Heart left ventricle (tissue), 13 donors: ENCODE results near the gene SMIM12.

Experiments
- POLR2A ChIP-seq, 2 donors: fragments of 450-650 bp; IDR thresholded peaks; one replicate each; pipeline ENCODE4 v1.6.1; 2017; ENCODE audit warnings: antibody characterized with exemption in 2 of 2, mild to moderate bottlenecking in 2 of 2, moderate library complexity in 2 of 2
- TF ChIP-seq, protein P1 (sequence below), 12 donors: fragments of 200-600 bp; sonication (generic) in 4 of 12; IDR thresholded peaks; one replicate each; pipeline versions ENCODE4 v1.5.0 to v1.8.0; 2018 to 2022; ENCODE audit warnings: antibody characterized with exemption in 12 of 12, mild to moderate bottlenecking in 5 of 12
- donor health status: ischemic (EF 13 %, LVEDD 7.1; RV severe dilation, severe dysfunction).
- donor health status: DM: no; HTN: yes; CAD: no.
- donor health status: DM: no; HTN: no; CAD: no.
- donor health status: ischemic (EF 25% LVEDD 6.9; RV normal size, moderate dysfunction).
- donor health status: ischemic (EF 25% LVEDD 5.7; RV mildly dilated, moderate dysfunction).
- donor health status: ischemic (EF 35%, LVEDD 5.7; RV mildly dilated, moderate dysfunction).
- donor health status: nonischemic (EF 11% LVEDD 7.7; RV severe dilation, severe dysfunction).
- donor health status: DM: yes; HTN: yes; CAD: no.
- donor health status: PGD.
- donor health status: ischemic (EF 29% LVEDD 5.4; RV normal size, mild dysfunction).
- donor health status: nonischemic (EF 23%, LVEDD 6.1; RV moderate dilation, normal function).

DNA sequence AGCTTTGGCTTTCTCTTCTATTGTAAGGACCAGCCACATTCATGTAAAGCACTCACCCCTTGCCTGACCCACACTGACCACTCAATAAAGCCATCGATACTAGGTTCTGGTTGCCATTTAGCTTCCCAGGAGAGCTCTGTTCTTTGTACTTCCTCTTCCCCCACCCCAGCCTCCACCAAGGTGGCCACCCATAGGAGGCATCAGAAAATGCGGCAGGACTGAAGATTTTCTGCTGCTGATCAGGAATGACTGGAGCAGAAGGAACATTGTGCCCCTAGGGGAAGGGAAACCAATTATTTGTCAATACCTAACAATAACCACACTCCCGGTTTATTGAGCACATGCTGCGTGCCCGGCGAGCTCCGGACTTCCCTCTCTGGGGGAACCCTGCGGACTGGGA is 5.2 kb upstream of the SMIM12 start:
- TF ChIP-seq POLR2A (IDR thresholded peaks at IDR 0.05): no peak
- TF ChIP-seq, protein P1, sequence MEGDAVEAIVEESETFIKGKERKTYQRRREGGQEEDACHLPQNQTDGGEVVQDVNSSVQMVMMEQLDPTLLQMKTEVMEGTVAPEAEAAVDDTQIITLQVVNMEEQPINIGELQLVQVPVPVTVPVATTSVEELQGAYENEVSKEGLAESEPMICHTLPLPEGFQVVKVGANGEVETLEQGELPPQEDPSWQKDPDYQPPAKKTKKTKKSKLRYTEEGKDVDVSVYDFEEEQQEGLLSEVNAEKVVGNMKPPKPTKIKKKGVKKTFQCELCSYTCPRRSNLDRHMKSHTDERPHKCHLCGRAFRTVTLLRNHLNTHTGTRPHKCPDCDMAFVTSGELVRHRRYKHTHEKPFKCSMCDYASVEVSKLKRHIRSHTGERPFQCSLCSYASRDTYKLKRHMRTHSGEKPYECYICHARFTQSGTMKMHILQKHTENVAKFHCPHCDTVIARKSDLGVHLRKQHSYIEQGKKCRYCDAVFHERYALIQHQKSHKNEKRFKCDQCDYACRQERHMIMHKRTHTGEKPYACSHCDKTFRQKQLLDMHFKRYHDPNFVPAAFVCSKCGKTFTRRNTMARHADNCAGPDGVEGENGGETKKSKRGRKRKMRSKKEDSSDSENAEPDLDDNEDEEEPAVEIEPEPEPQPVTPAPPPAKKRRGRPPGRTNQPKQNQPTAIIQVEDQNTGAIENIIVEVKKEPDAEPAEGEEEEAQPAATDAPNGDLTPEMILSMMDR (IDR thresholded peaks at IDR 0.05): no peak
